Measurements from ENCODE around the gene SORBS1.

GRCh38 chr10:95413588-95413987 lies 147.6 kb downstream of the SORBS1 start:
- TF ChIP-seq CTCF (conservative IDR thresholded peaks at IDR 0.05; ENCODE audit: low read depth, low read length) (no peak), EZH2 (IDR thresholded peaks at IDR 0.05; ENCODE audit: low read length, unreplicated experiment) (no peak)
